GM12875 (cell line): ENCODE data around the gene SORCS3.

Experiments used
- H3K4me3 ChIP-seq: one replicate; pipeline ENCODE4 v1.5.1; 2011; ENCODE audit warnings: low read depth, low read length, control low read depth
- TF ChIP-seq, protein P1 (sequence below): IDR thresholded peaks from 2 replicates; pipeline ENCODE4 v1.5.1; 2011; ENCODE audit warnings: low read depth, mild to moderate bottlenecking, control low read depth, inconsistent platforms, low read length, moderate library complexity, borderline replicate concordance; ENCODE audit not compliant: insufficient read depth

SORCS3 gene

DNA sequence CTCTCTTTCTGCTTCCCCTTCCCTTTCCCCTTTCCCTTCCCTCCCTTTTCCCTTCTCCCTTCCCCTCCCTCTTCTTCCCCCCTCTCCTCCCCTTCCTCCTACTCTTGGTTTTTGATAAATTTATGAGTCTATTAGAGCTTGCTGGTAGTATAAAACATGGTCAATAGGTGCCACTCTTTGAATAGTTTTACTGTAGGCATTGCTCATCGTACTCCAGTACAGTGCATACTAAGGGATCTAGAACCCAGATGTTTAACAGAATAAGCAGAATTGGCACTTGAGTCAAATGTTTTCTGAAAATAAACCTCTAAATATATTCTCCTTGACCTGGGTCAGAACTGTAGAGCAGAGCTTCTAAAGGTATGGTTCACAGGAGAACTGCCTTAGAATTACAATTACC lies 126.7 kb downstream of the SORCS3 start:
- H3K4me3 ChIP-seq: no peak overlapping the region
- TF ChIP-seq, protein P1, sequence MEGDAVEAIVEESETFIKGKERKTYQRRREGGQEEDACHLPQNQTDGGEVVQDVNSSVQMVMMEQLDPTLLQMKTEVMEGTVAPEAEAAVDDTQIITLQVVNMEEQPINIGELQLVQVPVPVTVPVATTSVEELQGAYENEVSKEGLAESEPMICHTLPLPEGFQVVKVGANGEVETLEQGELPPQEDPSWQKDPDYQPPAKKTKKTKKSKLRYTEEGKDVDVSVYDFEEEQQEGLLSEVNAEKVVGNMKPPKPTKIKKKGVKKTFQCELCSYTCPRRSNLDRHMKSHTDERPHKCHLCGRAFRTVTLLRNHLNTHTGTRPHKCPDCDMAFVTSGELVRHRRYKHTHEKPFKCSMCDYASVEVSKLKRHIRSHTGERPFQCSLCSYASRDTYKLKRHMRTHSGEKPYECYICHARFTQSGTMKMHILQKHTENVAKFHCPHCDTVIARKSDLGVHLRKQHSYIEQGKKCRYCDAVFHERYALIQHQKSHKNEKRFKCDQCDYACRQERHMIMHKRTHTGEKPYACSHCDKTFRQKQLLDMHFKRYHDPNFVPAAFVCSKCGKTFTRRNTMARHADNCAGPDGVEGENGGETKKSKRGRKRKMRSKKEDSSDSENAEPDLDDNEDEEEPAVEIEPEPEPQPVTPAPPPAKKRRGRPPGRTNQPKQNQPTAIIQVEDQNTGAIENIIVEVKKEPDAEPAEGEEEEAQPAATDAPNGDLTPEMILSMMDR: no peak

DNA sequence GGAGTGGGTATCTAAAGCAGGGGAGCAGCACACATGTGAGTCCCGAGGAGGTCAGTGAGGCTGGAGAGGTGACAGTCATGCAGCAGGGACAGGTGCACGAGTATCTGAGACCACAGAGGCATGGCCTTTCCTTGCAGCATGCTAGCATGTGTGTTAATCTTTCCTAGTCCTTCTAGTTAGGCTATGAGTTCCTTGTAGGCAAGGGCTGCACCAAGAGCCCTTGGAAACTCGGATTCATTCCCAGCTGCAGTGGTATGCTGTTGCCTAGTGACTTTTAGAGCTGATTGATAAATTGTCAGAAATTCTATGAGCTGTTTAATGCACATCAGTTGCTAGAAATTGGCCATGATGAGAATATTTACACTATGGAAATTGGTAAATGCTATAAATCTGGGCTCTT lies 132.0 kb downstream of the SORCS3 start:
- TF ChIP-seq, protein P1: no peak
- no peak overlapping the region for H3K4me3 ChIP-seq

DNA sequence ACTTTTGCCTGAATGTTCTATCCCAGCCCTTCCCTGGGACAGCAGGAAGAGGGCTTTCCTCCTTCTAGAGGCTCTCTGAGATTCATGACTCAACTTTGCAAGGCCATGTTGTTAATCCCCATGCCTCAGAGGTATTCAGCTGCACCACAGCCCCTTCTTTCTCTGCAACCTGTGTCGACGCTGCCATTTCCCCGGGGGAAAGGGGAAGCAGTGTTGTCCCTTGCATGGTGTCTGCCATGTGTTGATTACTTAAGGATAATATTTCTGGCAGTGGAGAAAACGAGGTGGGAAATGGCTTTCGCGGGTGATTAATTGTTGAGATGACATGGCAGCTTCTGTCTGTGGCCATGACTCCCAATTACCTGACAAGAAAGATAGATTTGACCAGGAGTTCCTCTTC lies 133.1 kb downstream of the SORCS3 start:
- TF ChIP-seq, protein P1: no peak
- H3K4me3 ChIP-seq: no peak overlapping the region

DNA sequence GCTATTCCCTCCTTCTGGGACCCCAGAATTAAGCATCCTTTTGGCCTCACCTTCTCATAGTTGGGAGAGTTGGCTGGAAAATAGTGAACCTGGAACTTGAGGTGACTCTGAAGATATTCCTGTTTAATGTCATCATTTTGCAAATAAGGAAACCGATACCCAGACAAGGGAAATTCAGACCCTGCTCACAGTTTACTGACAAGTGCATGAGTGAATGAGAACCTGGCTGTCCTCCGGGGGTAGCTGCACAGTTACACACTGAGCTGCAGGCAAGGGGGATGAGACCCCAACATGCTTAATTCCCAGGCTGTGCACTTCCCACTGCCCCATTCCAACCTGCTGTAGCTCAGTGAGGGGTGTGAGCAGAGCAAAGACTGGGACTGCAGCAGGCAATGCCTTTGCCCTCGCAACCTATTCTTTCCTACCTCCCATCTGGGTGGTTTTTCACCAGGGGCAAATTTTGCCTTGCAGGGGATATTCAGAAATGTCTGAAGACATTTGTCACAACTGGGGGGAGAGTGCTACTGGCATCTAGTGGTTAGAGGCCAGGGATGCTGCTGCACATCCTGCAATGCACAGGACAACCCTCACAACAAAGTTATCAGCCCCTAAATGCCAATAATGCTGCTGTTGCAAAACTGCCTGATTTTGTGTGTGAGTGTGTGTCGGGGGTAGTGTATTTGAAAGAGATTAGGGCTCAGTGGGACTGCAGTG lies 136.2 kb downstream of the SORCS3 start:
- no peak overlapping the region for H3K4me3 ChIP-seq
- TF ChIP-seq, protein P1: peak; percentile 29; the same call in 1 of the 2 replicates

DNA sequence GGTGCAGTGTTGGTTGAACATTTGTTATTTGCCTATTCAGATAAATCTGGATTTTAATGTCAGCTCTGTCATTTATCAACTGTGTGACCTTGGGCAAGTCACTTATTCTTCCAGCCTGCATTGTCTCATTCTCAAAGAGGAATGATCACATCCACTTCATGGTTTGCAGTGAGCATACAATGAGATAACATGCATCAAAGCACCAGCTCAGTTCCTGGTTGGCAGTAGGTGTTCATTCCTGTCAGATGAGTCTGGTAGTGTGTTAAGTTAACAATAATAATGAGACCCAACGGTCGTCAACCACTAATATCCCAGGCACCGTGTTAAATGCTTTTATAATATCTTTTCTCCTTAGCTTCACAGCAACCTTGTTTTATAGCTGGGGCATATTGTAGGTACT lies 137.3 kb downstream of the SORCS3 start:
- TF ChIP-seq, protein P1: no peak
- no peak overlapping the region for H3K4me3 ChIP-seq

DNA sequence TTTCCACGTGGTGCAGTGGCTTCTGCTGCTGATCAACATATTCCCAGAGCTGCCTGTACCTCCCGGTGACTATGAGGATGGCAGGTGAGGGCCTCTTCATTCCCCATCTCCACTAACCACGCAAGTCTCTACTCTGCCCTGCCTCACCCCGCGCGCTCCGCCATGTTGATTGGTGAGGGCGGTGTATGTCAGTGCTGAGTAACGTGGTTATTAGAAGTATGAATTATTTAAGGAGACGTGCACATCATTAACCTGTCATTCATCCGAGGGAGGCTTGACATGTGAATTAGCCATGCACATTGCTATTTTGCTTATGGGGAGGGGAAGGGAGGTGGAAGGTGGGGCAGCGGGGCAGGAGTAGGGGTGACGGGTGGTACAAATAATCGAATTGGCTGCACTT lies 138.6 kb downstream of the SORCS3 start:
- H3K4me3 ChIP-seq: no peak overlapping the region
- TF ChIP-seq, protein P1: no peak

DNA sequence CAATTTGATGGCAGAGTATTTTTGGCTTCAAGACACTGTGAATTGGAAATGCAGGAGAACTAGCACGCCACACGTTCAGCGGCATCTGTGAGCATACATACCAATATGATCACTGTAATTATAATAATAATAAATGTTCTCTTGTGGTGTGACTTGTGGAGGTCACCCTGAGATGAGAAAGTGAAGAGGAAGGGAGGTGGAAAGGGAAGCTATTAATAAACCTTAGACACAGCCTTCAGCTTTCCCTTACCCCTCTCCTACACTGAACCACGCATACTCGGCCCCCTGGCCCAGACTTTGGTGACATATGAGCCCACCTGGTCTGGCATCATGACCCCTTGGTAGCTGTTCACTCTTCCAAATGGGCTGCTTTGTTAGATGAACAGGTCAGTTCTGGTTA lies 139.1 kb downstream of the SORCS3 start:
- H3K4me3 ChIP-seq: no peak overlapping the region
- TF ChIP-seq, protein P1: no peak
